COR-L47 (cell line): Measurements from ENCODE around the gene ASNSD1.
"Not testable (repeated sequence)": the region's sequence is repeated elsewhere in the genome, so short reads cannot be mapped to it uniquely, and the experiment has no call there.

Source experiments
- DNase-seq: peaks from one replicate; lab custom pipeline; 2025; lab: John Stamatoyannopoulos, UW

Gene ASNSD1

GRCh38 chr2:189687796-189688195, 26.5 kb downstream of the ASNSD1 start:
- DNase-seq = not testable (repeated sequence)

- DNase-seq = no peak
These were observed 35.0 kb downstream of the ASNSD1 start for GRCh38 chr2:189696223-189696622.

- no peak for DNase-seq
These were observed 37.0 kb downstream of the ASNSD1 start for GRCh38 chr2:189698020-189698887.

GRCh38 chr2:189700681-189701080, 39.4 kb downstream of the ASNSD1 start:
- DNase-seq = no peak

- no peak for DNase-seq
These were observed 40.8 kb downstream of the ASNSD1 start for GRCh38 chr2:189702071-189702470.

- DNase-seq = no peak
These were observed 48.4 kb downstream of the ASNSD1 start for GRCh38 chr2:189709501-189710221.

GRCh38 chr2:189717593-189717992, 56.3 kb downstream of the ASNSD1 start:
- DNase-seq = not testable (repeated sequence)

- DNase-seq = no peak
These were observed 58.3 kb downstream of the ASNSD1 start for GRCh38 chr2:189719571-189719970.
